Activated CD8-positive, alpha-beta T cell treated with anti-CD3 and anti-CD28 coated beads for 36 hours (primary cell): ENCODE results near the gene GALNT8. TPM values are rescaled to one million over a fixed set of nuclear protein-coding genes. Genes with fewer than 3 reads are reported as not detected.
"Not testable (repeated sequence)": the region's sequence is repeated elsewhere in the genome, so short reads cannot be mapped to it uniquely, and the experiment has no call there.

ENCODE experiments used
- ATAC-seq: fragments of 200-7000 bp; cut with Tn5 transposase; one replicate; pipeline ENCODE4 v1.10.0; 2021; ENCODE audit warnings: mild to moderate bottlenecking, moderate library complexity
- CTCF ChIA-PET: fragments of 350-600 bp; sonication (Branson Sonifier 250); formaldehyde crosslinking; loops from one replicate; lab custom pipeline; 2021; ENCODE audit warnings: antibody characterized with exemption; lab: Charles Lee
- POLR2A ChIA-PET: fragments of 350-600 bp; sonication (Branson Sonifier 250); formaldehyde crosslinking; loops from one replicate; lab custom pipeline; 2021; ENCODE audit warnings: antibody characterized with exemption; lab: Charles Lee
- DNase-seq: peaks from one replicate; pipeline ENCODE4 v3.0.0-alpha.2; 2020
- H3K27ac Mint-ChIP-seq: one replicate; pipeline ENCODE4 v1.8.0; 2021; ENCODE audit warnings: mild to moderate bottlenecking, mixed read lengths
- H3K27me3 Mint-ChIP-seq: one replicate; pipeline ENCODE4 v1.8.0; 2021; ENCODE audit warnings: mixed read lengths
- H3K36me3 Mint-ChIP-seq: one replicate; pipeline ENCODE4 v1.8.0; 2021; ENCODE audit warnings: low read depth, mixed read lengths
- H3K4me1 Mint-ChIP-seq: one replicate; pipeline ENCODE4 v1.8.0; 2021; ENCODE audit warnings: low read depth, mixed read lengths
- H3K4me3 Mint-ChIP-seq: one replicate; pipeline ENCODE4 v1.8.0; 2021; ENCODE audit warnings: mild to moderate bottlenecking, moderate library complexity, mixed read lengths
- H3K9me3 Mint-ChIP-seq: one replicate; pipeline ENCODE4 v1.8.0; 2021; ENCODE audit warnings: mixed read lengths
- intact Hi-C: fragments of 100-400 bp; cut with micrococcal nuclease; formaldehyde crosslinking; loops from one replicate; pipeline ENCODE4 v1.10.0; 2022
- total RNA-seq, 2 experiments: library from RNA; stranded (reverse); gene quantifications; one replicate each; pipeline ENCODE4 v1.2.3, GENCODE V29; 2021
- TF ChIP-seq, protein P1 (sequence below): fragments of 200-600 bp; IDR thresholded peaks from one replicate; pipeline ENCODE4 v1.8.0; 2022; ENCODE audit warnings: antibody characterized with exemption, mild to moderate bottlenecking

GALNT8 gene
- total RNA-seq, 2 experiments from 2014 or later: 0.38 to 0.60 TPM

DNA sequence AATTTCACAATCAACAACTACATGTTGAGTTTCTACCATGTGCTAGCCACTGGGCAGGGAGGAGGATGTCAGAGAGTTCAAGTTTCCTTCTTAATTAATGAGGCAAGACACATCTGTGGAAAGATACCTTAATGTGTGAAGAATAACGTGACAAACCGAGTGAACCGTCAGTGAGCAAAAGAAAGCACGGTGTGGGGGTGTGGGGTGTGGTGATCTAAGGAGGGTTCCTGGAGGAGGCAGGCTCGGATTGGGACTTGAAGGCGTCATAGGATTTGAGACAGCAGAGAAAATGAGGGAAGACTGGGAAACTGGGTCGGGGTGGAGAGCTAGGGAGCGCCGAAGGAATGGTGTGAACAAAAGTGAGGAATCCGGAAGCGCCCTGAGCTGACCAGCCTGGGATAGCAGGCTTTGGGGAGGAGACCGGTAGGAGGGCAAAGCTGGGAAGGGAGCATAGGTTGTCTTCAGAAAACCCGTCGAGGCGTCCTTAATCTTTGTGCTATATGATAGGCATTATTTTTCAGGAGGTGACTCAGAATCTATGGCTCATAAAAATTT is 22.3 kb downstream of the GALNT8 start:
- intact Hi-C loops: no loop called here
- H3K36me3 Mint-ChIP-seq: no peaks in the 10 kb centered on the region
- POLR2A ChIA-PET: no interaction called here
- no peak overlapping the region for H3K27ac Mint-ChIP-seq
- TF ChIP-seq, protein P1, sequence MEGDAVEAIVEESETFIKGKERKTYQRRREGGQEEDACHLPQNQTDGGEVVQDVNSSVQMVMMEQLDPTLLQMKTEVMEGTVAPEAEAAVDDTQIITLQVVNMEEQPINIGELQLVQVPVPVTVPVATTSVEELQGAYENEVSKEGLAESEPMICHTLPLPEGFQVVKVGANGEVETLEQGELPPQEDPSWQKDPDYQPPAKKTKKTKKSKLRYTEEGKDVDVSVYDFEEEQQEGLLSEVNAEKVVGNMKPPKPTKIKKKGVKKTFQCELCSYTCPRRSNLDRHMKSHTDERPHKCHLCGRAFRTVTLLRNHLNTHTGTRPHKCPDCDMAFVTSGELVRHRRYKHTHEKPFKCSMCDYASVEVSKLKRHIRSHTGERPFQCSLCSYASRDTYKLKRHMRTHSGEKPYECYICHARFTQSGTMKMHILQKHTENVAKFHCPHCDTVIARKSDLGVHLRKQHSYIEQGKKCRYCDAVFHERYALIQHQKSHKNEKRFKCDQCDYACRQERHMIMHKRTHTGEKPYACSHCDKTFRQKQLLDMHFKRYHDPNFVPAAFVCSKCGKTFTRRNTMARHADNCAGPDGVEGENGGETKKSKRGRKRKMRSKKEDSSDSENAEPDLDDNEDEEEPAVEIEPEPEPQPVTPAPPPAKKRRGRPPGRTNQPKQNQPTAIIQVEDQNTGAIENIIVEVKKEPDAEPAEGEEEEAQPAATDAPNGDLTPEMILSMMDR: no peak
- CTCF ChIA-PET: interaction anchor here (0.6 to 1.9 kb wide), 2 partner anchors 16 to 112 kb away, joined by 3 to 5 read pairs; no protein-coding TSS in a partner anchor
- no peaks in the 10 kb centered on the region for H3K27me3 Mint-ChIP-seq
- no peak overlapping the region for H3K4me3 Mint-ChIP-seq
- ATAC-seq (no peak), DNase-seq (no peak)
- H3K4me1 Mint-ChIP-seq: no peaks in the 10 kb centered on the region
- H3K9me3 Mint-ChIP-seq: no peaks in the 10 kb centered on the region

DNA sequence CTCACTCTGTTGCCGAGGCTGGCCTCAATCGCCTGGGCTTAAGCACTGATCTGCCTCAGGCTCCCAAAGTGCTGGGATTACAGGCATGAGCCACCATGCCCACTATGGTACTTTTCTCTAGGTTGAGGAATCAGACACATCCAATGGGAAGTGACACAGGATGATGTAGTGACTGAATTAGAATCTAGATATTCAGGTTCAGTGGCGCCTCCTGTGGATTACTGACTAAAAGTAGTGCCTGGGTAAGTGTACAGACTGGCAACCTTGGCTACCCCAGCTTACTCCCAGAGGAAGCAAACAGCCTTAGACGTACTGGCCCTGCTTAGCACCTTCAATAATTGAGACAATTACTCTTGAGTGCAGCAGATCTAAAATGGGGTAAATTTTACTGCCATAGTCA is 22.8 kb downstream of the GALNT8 start:
- Mint-ChIP-seq H3K27me3 (no peaks in the 10 kb centered on the region), H3K4me1 (no peaks in the 10 kb centered on the region), H3K36me3 (no peaks in the 10 kb centered on the region), H3K9me3 (no peaks in the 10 kb centered on the region), H3K4me3 (no peak overlapping the region), H3K27ac (no peak overlapping the region)
- intact Hi-C loops: no loop called here
- ATAC-seq (no peak), DNase-seq (no peak)
- POLR2A ChIA-PET: no interaction called here
- CTCF ChIA-PET: interaction anchor here (0.6 to 1.9 kb wide), 2 partner anchors 15 to 112 kb away, joined by 3 to 5 read pairs; no protein-coding TSS in a partner anchor
- TF ChIP-seq, protein P1: no peak

DNA sequence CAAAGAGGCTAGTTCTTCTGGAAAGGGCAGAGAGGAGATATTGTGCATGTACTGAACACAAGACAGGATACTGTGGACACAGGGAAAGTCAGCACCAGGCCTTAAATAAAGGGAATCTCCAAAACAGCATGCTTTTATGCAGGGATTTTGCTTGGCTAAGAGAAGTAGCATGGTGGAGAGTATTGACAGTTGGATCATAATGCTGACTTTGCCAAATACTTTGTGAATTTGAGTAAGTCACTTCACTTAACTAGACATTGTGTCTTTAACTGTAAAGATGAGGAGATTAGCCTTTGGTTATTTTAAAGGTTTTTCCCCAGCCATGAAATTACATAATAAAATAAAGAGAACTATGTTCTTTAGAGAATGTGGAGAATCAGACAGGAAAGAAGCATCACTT is 24.5 kb downstream of the GALNT8 start:
- TF ChIP-seq, protein P1: no peak
- intact Hi-C loops: no loop called here
- CTCF ChIA-PET: interaction anchor here (1.9 kb wide), 1 partner anchor 13 kb away, joined by 5 read pairs; no protein-coding TSS in a partner anchor

DNA sequence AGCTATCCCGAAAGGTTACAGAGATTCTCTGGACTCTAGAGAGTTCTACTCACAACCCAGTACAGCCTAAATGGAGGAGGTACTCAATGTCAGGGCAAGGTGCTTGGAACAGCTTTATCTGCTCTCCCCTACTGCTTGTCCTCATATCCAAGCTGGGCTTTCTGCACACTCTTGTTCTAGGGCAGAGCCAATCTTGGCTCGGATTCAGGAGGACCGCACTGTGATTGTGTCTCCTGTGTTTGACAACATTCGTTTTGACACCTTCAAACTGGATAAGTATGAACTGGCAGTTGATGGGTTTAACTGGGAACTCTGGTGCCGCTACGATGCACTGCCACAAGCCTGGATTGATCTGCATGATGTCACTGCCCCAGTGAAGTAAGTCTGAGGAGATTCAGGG is 25.0 kb downstream of the GALNT8 start:
- Mint-ChIP-seq H3K4me1 (no peaks in the 10 kb centered on the region), H3K27me3 (peaks cover under 1% of the 10 kb centered on the region), H3K9me3 (no peaks in the 10 kb centered on the region), H3K4me3 (no peak overlapping the region), H3K27ac (no peak overlapping the region), H3K36me3 (no peaks in the 10 kb centered on the region)
- DNase-seq (no peak), ATAC-seq (no peak)
- intact Hi-C loops: no loop called here
- ChIA-PET CTCF (no interaction called here), POLR2A (no interaction called here)
- TF ChIP-seq, protein P1: no peak

More for the DNA sequence above, 24.5 kb downstream of the GALNT8 start:
- ATAC-seq (no peak), DNase-seq (no peak)
- H3K36me3 Mint-ChIP-seq: no peaks in the 10 kb centered on the region
- H3K27ac Mint-ChIP-seq: no peak overlapping the region
- H3K4me3 Mint-ChIP-seq: no peak overlapping the region
- H3K9me3 Mint-ChIP-seq: no peaks in the 10 kb centered on the region
- POLR2A ChIA-PET: no interaction called here
- no peaks in the 10 kb centered on the region for H3K4me1 Mint-ChIP-seq
- H3K27me3 Mint-ChIP-seq: no peaks in the 10 kb centered on the region

DNA sequence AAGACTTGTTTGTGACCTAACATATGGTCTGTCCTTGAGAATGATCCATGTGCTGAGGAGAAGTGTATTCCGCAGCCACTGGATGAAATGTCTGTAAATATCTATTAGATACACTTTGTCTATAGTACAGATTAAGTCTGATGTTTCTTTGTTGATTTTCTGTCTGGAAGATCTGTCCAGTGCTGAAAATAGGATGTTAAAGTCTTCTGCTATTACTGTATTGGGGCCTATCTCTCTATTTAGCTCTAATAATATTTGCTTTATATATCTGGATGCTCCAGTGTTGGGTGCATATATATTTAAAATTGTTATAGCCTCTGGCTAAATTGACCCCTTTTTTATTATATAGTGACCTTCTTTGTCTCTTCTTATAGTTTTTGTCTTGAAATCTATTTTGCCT is 31.5 kb downstream of the GALNT8 start:
- POLR2A ChIA-PET, H3K4me3 Mint-ChIP-seq, H3K27me3 Mint-ChIP-seq, H3K4me1 Mint-ChIP-seq, ATAC-seq, H3K9me3 Mint-ChIP-seq, H3K27ac Mint-ChIP-seq, DNase-seq, CTCF ChIA-PET, H3K36me3 Mint-ChIP-seq: not testable (repeated sequence)
- intact Hi-C loops: loop anchor here (10.0 kb wide), 1 partner anchor 147 kb away; no protein-coding TSS in a partner anchor
